GM12864 (cell line): ENCODE results near the gene ACTL7B.
"Not testable (repeated sequence)": the region's sequence is repeated elsewhere in the genome, so short reads cannot be mapped to it uniquely, and the experiment has no call there.

Experiments
- DNase-seq: peaks from one replicate; pipeline ENCODE4 v3.0.0-alpha.2; 2011; ENCODE audit warnings: low read depth
- H3K4me3 ChIP-seq: 2 replicates; pipeline ENCODE4 v1.5.1; 2011; ENCODE audit warnings: mild to moderate bottlenecking, low read depth, low read length, control low read depth
- TF ChIP-seq, protein P1 (sequence below): IDR thresholded peaks from 2 replicates; pipeline ENCODE4 v1.5.1; 2011; ENCODE audit warnings: low read depth, mild to moderate bottlenecking, moderate library complexity, low read length, control low read depth, inconsistent platforms; ENCODE audit errors: missing control alignments

Gene ACTL7B

DNA sequence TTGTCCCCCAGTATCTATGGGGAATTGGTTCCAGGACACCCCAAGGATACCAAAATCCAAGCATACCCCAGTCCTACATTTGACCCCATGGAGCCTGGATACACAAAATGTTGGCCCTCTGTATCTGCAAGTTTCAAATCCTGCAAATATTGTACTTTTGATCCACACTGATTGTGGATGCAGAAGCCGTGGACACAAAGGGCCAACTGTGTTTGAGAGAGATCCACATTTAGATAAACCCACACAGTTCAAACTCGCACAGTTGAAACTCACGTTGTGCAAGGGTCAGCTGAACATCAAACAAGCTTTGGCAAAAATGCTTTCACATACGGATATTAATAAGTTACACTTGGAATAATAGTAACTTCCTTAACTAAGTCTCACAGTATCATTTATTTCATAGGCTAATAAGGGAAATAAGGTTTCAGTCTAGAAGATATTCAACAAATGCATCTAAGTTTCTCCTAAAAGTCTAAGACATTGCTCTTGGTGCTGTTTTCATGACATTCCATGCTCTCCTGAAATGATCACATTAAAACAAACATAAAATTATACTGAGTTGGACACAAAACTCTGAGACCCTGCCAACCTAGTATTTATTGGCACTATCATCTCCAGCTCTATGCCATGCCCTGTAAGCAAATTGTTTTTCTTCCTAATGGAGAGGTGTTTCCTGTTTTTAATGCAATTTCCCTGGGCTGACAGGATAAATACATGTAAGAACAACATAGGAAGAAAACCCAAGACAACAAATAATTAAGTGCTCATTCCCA lies 38.6 kb upstream of the ACTL7B start:
- TF ChIP-seq, protein P1, sequence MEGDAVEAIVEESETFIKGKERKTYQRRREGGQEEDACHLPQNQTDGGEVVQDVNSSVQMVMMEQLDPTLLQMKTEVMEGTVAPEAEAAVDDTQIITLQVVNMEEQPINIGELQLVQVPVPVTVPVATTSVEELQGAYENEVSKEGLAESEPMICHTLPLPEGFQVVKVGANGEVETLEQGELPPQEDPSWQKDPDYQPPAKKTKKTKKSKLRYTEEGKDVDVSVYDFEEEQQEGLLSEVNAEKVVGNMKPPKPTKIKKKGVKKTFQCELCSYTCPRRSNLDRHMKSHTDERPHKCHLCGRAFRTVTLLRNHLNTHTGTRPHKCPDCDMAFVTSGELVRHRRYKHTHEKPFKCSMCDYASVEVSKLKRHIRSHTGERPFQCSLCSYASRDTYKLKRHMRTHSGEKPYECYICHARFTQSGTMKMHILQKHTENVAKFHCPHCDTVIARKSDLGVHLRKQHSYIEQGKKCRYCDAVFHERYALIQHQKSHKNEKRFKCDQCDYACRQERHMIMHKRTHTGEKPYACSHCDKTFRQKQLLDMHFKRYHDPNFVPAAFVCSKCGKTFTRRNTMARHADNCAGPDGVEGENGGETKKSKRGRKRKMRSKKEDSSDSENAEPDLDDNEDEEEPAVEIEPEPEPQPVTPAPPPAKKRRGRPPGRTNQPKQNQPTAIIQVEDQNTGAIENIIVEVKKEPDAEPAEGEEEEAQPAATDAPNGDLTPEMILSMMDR = no peak
- no peak for DNase-seq
- H3K4me3 ChIP-seq = no peak overlapping the region

DNA sequence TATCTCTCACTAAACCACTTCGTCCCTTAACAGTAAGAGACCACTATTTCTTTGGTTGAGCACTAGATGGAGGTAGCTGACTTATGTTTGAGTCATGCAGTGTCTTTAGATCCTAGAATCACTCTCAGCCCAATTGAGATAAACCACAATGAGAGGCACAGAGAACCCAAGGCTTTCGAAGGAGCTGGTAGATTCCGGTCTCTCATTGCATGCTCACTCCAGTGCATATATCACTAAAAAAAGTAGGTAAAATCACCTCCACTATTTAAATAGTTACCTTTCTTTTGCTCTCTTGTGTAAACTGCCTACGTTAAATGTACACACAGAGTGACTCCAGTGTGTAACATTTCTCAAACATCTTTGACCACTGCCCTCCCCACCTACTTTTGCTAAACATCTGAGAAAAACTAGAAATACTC lies 33.9 kb upstream of the ACTL7B start:
- H3K4me3 ChIP-seq = no peak overlapping the region
- DNase-seq = no peak
- TF ChIP-seq, protein P1 = peak; percentile 4

DNA sequence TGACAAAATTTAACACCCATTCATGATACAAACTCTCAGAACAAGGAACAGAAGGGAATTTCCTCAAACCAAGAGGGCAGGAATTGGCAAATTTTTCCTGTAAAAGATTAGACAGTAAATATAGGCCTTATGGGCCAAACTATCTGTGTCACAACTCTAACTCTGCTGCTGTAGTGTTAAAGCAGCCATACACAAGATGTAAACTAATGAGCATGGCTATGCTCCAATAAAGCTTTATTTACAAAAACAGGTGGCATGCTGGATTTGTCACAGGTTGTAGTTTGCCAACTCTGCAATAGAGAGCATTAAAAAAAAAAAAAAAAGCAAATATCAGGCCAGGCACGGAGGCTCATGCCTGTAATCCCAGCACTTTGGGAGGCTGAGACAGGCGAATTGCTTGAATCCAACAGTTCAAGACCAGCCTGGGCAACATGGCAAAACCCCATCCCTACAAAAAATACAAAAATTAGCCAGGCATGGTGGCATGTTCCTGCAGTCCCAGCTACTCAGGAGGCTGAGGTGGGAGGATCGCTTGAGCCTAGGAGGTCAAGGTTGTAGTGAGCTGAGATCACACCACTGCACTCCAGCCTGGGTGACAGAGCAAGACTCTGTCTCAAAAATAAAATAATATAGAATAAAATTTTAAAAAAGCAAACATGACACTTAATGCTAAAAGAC lies 30.9 kb upstream of the ACTL7B start:
- H3K4me3 ChIP-seq, DNase-seq: not testable (repeated sequence)

DNA sequence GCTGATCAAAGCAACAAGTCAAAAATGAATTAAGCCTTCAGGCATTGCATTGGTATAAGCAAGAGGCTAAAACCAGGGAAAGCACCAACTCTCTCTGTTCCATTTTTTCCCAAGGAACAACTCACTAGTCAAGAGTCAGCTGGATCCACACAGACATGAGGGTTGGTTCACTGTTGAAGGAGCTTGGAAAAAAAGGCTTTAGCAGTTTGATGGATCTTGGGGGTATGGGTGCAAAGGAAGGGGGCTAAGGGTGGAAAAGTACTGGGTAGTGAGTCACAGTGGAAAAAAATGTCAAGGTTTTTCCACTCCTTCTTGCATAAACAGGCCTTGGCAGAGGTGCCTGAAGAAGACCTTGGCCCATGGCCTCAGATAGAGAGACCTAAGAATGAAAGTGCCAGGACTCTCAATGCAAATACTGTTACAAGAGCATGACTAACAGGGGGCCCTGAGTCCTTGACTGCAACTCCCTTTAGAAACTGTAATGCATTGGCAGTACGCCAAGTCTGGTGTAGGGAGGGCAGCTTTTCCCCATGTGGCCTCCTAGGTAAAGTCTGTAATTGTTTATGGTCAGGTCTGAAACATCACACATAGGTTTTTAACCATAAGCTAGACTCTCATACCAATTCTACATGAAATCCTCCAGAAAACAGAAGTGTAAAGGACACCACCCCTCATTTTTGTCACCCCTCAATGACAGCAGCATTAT lies 30.0 kb upstream of the ACTL7B start:
- peak; percentile 86 for DNase-seq

DNA sequence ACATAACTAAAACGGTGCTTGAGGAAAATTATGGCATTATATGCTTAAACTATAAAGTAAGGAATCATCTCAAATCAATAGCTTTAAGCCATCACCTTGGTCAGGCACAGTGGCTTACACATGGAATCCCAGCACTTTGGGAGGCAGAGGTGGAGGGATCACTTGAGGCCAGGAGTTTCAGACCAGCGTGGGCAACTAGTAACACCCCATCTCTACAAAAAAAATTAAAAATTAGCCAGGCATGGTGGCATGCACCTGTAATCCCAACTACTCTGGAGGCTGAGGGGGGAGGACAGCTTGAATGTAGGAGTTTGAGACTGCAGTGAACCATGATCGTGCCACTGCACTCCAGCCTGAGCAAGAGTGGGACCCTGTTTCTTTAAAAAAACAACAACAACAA lies 28.9 kb upstream of the ACTL7B start:
- TF ChIP-seq, protein P1 = no peak
- DNase-seq = no peak
- no peak overlapping the region for H3K4me3 ChIP-seq

More for the DNA sequence above, 30.0 kb upstream of the ACTL7B start:
- TF ChIP-seq, protein P1 = no peak
- H3K4me3 ChIP-seq = no peak overlapping the region

DNA sequence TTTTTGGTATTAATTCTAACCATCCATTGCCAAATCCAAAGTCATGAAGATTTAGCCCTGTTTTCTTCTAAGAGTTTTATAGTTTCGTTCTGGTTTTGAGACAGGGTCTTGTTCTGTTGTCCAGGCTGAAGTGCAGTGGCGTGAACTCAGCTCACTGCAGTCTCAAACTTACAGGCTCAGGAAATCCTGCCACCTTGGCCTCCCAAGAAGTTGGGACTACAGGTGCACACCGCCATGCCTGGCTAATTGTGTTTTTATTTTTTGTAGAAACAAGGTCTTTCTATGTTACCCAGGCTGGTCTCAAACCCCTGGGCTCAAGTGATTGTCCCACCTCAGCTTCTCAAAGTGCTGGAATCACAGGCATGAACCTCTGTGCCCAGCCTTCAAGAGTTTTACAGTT lies 27.3 kb upstream of the ACTL7B start:
- no peak for DNase-seq
- TF ChIP-seq, protein P1 = no peak
- H3K4me3 ChIP-seq = no peak overlapping the region
